ENCODE data around the gene SH3RF3. TPM values are rescaled to one million over a fixed set of nuclear protein-coding genes. Genes with fewer than 3 reads are reported as not detected.

Gene SH3RF3
- total RNA-seq, 1 donor from 2014 or later = 7.9 TPM

DNA sequence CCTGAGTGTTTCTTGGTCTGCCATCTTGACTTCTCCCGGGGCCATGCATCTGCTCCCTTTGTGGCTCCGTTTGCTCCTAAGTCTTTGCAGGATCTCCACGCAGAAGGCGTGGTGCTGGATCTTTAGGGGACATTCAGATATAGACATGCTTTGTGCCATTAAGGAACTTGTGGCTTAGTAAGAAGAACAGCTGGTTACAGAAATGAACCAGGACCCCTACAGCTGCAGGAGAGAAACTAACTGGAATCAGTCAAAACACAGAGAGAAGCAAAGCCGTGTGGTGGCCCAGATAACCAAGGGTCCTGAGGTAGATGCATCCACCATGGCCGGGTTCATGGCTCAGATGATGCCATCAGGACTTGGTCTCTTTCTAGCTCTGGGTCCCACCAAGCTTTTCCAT lies 97.6 kb downstream of the SH3RF3 start:
- H3K27ac ChIP-seq (replicated peaks) = no peak overlapping the region
- no peak for DNase-seq
- H3K9me3 ChIP-seq (replicated peaks) = no peaks in the 10 kb centered on the region
- H3K27me3 ChIP-seq (ENCODE audit: low read depth) = no peaks in the 10 kb centered on the region
- H3K4me3 ChIP-seq = no peak overlapping the region
- peaks cover 28% of the 10 kb centered on the region for H3K4me1 ChIP-seq
- intact Hi-C loops (cut with micrococcal nuclease) = no loop called here
- no peaks in the 10 kb centered on the region for H3K36me3 ChIP-seq
- TF ChIP-seq, protein P1, sequence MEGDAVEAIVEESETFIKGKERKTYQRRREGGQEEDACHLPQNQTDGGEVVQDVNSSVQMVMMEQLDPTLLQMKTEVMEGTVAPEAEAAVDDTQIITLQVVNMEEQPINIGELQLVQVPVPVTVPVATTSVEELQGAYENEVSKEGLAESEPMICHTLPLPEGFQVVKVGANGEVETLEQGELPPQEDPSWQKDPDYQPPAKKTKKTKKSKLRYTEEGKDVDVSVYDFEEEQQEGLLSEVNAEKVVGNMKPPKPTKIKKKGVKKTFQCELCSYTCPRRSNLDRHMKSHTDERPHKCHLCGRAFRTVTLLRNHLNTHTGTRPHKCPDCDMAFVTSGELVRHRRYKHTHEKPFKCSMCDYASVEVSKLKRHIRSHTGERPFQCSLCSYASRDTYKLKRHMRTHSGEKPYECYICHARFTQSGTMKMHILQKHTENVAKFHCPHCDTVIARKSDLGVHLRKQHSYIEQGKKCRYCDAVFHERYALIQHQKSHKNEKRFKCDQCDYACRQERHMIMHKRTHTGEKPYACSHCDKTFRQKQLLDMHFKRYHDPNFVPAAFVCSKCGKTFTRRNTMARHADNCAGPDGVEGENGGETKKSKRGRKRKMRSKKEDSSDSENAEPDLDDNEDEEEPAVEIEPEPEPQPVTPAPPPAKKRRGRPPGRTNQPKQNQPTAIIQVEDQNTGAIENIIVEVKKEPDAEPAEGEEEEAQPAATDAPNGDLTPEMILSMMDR (IDR thresholded peaks at IDR 0.05; ENCODE audit: borderline replicate concordance) = no peak

DNA sequence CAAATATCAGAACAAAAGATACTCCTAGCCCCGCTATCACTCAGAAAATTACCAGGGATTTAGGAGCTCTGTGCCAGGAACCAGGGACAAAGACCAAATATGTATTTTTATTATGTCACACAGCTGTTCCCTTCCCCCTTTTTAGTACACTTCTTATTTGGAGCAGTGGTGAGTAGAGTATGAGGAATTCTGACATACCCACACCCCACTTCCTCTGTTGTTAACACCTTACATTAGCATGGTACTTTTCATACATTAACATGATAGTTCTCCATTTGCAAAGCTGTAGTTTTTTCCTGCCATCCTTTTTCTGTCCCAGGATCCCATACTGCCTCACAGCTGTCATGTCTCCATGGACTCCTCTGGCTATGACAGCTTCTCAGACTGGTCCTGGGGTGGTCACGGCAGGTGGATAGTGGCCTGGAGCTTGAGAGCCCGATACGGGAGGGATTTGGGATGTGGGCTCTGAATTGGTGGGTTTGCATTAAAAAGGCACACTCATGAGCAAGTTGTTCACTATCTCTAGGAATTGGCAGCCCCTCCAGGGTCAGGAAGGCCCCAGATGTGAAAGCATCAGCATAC lies 100.2 kb downstream of the SH3RF3 start:
- Histone ChIP-seq H3K9me3 (replicated peaks) (peaks cover 4% of the 10 kb centered on the region), H3K4me3 (no peak overlapping the region), H3K4me1 (peaks cover 29% of the 10 kb centered on the region), H3K36me3 (no peaks in the 10 kb centered on the region), H3K27me3 (ENCODE audit: low read depth) (no peaks in the 10 kb centered on the region), H3K27ac (replicated peaks) (no peak overlapping the region)
- no peak for DNase-seq
- intact Hi-C loops (cut with micrococcal nuclease) = no loop called here
- TF ChIP-seq, protein P1 (IDR thresholded peaks at IDR 0.05; ENCODE audit: borderline replicate concordance) = no peak

DNA sequence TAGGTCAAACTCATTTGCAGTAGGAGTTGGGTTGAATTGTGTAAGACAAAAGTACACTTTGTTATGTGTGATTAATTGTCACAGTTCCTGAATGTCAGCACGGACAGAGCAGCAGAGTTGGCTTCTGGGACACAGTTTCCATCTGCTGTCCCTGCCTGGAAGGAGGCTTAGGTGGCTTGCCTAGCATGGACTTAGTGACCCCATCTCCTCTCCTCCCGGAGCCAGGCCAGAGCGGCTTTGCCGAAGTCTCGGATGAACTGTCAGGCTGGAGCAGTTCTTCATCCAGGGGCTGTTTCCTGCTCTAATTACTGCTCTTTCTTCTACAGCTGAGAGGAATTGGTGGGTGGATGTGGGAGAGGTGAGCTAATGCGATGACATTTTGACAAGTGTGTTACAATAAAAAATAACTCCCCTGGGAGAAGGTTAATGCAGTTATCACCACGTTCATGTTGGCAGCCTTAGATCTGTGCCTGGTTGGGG lies 102.0 kb downstream of the SH3RF3 start:
- Histone ChIP-seq H3K4me1 (peaks cover 32% of the 10 kb centered on the region), H3K27ac (replicated peaks) (peak overlapping the region; percentile 63), H3K27me3 (ENCODE audit: low read depth) (no peaks in the 10 kb centered on the region), H3K36me3 (no peaks in the 10 kb centered on the region), H3K4me3 (peak overlapping the region; percentile 1), H3K9me3 (replicated peaks) (peaks cover 4% of the 10 kb centered on the region)
- TF ChIP-seq, protein P1 (IDR thresholded peaks at IDR 0.05; ENCODE audit: borderline replicate concordance) = no peak
- intact Hi-C loops (cut with micrococcal nuclease) = loop anchor here (10.0 kb wide), 1 partner anchor 96 kb away; no protein-coding TSS in a partner anchor
- DNase-seq = no peak

DNA sequence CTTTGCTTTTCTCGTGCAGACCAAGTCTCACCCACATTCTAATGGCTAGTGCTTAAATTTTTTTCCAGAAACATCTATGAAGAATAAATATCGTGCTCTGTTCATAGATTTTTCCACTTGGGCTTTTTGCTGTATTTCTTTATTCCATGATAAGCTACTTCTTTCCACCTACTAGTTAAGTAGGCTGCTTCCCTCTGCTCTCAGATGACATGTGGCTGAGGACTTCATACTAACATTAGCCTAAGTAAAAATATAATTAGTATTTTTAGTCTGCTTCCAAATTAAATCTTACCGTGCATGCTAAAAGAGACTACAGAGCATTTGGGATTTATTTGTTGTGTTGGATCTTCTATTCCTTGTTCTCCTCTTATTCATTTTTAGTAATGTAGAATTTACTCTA lies 102.4 kb downstream of the SH3RF3 start:
- Histone ChIP-seq H3K36me3 (no peaks in the 10 kb centered on the region), H3K4me1 (peaks cover 35% of the 10 kb centered on the region), H3K4me3 (no peak overlapping the region), H3K9me3 (replicated peaks) (peaks cover 4% of the 10 kb centered on the region), H3K27me3 (ENCODE audit: low read depth) (no peaks in the 10 kb centered on the region), H3K27ac (replicated peaks) (peak overlapping the region; percentile 63)
- TF ChIP-seq, protein P1 (IDR thresholded peaks at IDR 0.05; ENCODE audit: borderline replicate concordance) = no peak
- DNase-seq = no peak
- intact Hi-C loops (cut with micrococcal nuclease) = loop anchor here (10.0 kb wide), 1 partner anchor 97 kb away; no protein-coding TSS in a partner anchor

DNA sequence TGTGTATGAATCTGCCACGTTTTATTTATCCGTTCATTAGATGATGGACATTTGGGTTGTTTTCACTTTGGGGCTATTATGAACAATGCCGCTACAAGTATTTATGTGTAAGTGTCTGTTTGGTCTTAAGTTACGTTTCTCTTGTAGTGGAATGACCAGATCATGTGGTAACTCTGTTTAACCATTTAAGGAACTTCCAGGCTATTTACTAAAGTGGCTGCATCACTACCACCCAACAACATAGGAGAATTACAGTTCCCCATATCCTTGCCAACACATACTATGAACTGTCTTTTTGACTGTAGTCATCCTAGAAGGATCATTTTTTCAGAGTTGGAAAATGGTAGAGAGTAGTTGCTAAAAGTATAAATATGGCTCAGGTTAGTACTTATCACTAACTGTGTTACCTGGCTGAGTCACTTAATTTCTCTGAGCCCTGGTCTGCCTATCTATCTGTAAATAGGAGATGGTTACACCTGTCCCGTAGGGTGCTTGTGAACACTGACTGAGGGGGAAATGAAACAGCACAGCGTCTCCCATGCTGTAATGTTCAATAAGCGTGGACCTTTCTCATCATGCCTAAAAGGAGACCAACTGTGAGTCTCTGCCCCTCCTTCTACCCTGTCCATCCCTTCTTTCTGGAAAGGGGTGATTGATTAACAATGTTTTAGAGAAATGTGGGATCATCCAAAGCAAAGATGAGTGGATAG lies 103.1 kb downstream of the SH3RF3 start:
- no peak overlapping the region for H3K4me3 ChIP-seq
- TF ChIP-seq, protein P1 (IDR thresholded peaks at IDR 0.05; ENCODE audit: borderline replicate concordance) = no peak
- peaks cover 4% of the 10 kb centered on the region for H3K9me3 ChIP-seq (replicated peaks)
- H3K27ac ChIP-seq (replicated peaks) = no peak overlapping the region
- H3K27me3 ChIP-seq (ENCODE audit: low read depth) = no peaks in the 10 kb centered on the region
- H3K4me1 ChIP-seq = peaks cover 41% of the 10 kb centered on the region
- no peak for DNase-seq
- no peaks in the 10 kb centered on the region for H3K36me3 ChIP-seq
- intact Hi-C loops (cut with micrococcal nuclease) = loop anchor here (10.0 kb wide), 1 partner anchor 97 kb away; no protein-coding TSS in a partner anchor

Data from left ventricle myocardium inferior (tissue), 1 donor.